Fibroblast of upper back skin (primary cell): Measurements from ENCODE around the gene PACS1.
"Not testable (repeated sequence)": the region's sequence is repeated elsewhere in the genome, so short reads cannot be mapped to it uniquely, and the experiment has no call there.

ENCODE experiments used
- DNase-seq: peaks from one replicate; pipeline ENCODE4 v3.0.0-alpha.2; 2013

Gene PACS1

GRCh38 chr11:66077927-66078326 is 7.9 kb downstream of the PACS1 start:
- DNase-seq: no peak

GRCh38 chr11:66078949-66079348 is 8.9 kb downstream of the PACS1 start:
- not testable (repeated sequence) for DNase-seq

- DNase-seq: peak; percentile 85
Measured at GRCh38 chr11:66080055-66080817, 10.2 kb downstream of the PACS1 start.

- no peak for DNase-seq
Measured at GRCh38 chr11:66081505-66081904, 11.4 kb downstream of the PACS1 start.

- DNase-seq: peak; percentile 23
Measured at GRCh38 chr11:66082946-66083698, 13.1 kb downstream of the PACS1 start.

GRCh38 chr11:66083767-66084166 is 13.7 kb downstream of the PACS1 start:
- peak; percentile 9 for DNase-seq

- no peak for DNase-seq
Measured at GRCh38 chr11:66084821-66085475, 14.9 kb downstream of the PACS1 start.

GRCh38 chr11:66087148-66087908 is 17.3 kb downstream of the PACS1 start:
- DNase-seq: no peak

GRCh38 chr11:66089067-66089466 is 19.0 kb downstream of the PACS1 start:
- DNase-seq: no peak

- no peak for DNase-seq
Measured at GRCh38 chr11:66090288-66090687, 20.2 kb downstream of the PACS1 start.

GRCh38 chr11:66092125-66092524 is 22.1 kb downstream of the PACS1 start:
- DNase-seq: not testable (repeated sequence)

GRCh38 chr11:66099746-66100145 is 29.7 kb downstream of the PACS1 start:
- DNase-seq: not testable (repeated sequence)

- DNase-seq: no peak
Measured at GRCh38 chr11:66100272-66101065, 30.4 kb downstream of the PACS1 start.

- DNase-seq: no peak
Measured at GRCh38 chr11:66101066-66101464, 31.0 kb downstream of the PACS1 start.

GRCh38 chr11:66104057-66104638 is 34.1 kb downstream of the PACS1 start:
- no peak for DNase-seq

GRCh38 chr11:66106786-66107599 is 36.9 kb downstream of the PACS1 start:
- peak; percentile 25 for DNase-seq

GRCh38 chr11:66107600-66108510 is 37.8 kb downstream of the PACS1 start:
- peak; percentile 13 for DNase-seq

GRCh38 chr11:66109294-66109693 is 39.2 kb downstream of the PACS1 start:
- no peak for DNase-seq

- DNase-seq: no peak
Measured at GRCh38 chr11:66111158-66111557, 41.1 kb downstream of the PACS1 start.

- no peak for DNase-seq
Measured at GRCh38 chr11:66112041-66112491, 42.0 kb downstream of the PACS1 start.
